GOT3 (cell line): ENCODE results near the gene ADNP.
"Not testable (repeated sequence)": the region's sequence is repeated elsewhere in the genome, so short reads cannot be mapped to it uniquely, and the experiment has no call there.

ENCODE experiments used
- DNase-seq: peaks from one replicate; lab custom pipeline; 2025; ENCODE audit warnings: mixed read lengths; lab: John Stamatoyannopoulos, UW

Gene ADNP

DNA sequence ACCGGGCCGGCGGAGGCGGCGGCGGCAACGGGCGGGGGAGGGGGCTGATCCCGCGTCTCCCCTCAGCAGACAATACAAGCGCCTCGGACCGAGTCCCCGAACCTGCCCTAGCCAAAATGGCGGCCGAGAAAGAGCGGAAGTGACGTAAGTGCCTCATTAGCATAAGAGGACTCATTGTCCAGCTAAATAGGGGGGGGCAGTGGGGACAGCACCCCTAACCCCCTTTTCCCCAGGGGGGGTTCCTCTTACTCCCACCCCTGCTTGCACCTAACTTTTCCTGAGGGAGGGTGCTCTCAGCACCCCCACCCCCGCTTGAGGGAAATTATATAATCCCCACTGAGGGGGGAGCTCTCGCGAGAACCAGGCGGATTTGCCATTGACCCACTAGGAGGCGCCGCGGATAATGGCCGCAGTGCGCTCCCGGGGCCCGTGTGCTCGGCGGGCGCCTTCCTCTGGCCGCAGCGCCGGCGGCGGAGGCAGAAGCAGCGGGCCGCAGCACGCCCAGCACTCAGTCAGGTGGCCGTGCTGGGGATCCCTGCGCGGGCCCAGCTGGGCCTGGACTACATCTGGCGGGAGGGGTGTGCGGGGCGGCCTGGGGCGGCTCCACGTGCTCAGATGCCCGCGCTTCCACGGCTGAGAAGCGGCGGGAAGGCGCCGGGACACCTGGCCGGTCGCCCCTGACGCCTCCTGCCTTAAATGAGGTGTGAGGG is at the start of gene ADNP:
TSS of gene ADNP (minus strand) at position 132 of the 710 bp plus-strand sequence. CDS start 27,441 bp downstream, outside the sequence.
- DNase-seq = peak; percentile 93

- DNase-seq = peak; percentile 61
Measured at GRCh38 chr20:50980071-50980681, 48.9 kb upstream of the ADNP start.

GRCh38 chr20:50978533-50978932 is 47.3 kb upstream of the ADNP start:
- DNase-seq = not testable (repeated sequence)

DNA sequence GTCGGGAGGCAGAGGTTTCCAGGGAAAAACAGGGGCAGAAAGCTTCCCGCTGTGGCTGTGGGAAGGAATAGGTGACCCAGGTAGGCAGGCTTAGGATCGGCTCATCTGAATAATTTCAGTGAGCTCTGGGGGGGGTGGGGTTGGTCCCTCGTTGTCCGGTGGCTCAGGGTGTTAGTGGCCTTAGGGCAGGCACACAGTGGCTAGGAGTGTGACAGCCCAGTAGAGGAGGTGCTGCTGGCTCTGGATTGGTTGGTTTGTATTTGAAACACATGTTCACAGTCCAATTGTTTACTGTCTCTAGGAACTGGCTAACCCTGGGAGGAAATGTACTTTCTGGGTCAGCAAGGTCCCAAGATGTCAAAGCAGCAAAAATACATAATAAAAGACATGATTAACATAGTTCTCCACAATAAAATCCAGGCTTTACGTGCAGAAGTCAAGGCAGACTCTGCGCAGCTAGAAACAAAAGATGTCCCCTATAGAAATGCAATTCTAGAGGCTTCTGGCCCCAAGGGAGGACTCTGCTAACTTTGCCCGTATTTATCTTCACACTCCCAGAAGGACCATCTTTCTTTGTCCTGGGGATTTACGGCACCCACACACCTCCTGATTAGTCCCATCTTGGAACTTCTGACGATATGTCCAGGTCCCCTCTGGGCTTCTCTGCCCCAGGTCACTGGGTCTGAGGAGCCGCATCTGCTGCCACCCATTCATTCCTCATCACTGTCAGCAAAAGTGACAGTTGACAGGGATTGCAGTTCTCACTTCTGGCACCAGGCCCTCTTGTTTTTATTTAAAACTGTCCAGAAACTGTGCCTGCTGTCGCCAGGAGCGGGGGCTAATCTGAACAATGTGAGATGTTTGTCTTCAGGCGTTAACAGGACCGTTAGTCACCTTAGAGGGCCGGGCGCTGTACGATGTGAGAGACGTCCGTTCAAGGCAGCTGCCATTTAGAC is 46.1 kb upstream of the ADNP start:
- DNase-seq = no peak

- no peak for DNase-seq
Measured at GRCh38 chr20:50975701-50976330, 44.6 kb upstream of the ADNP start.

DNA sequence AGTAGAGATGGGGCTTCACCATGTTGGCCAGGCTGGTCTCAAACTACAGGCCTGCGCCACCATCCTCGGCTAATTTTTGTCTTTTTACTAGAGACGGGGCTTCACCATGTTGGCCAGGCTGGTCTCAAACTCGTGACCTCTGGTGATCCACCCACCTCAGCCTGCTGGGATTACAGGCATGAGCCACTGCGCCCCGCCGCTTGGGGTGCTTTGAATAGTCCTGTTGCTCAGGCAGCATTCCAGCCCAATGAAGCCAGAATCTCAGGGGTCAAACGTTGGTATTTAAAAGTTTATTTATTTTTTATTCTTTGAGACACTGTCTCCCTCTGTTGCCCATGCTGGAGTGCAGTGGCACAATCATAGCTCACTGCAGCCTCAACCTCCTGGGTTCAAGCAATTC is 38.7 kb upstream of the ADNP start:
- DNase-seq = no peak

DNA sequence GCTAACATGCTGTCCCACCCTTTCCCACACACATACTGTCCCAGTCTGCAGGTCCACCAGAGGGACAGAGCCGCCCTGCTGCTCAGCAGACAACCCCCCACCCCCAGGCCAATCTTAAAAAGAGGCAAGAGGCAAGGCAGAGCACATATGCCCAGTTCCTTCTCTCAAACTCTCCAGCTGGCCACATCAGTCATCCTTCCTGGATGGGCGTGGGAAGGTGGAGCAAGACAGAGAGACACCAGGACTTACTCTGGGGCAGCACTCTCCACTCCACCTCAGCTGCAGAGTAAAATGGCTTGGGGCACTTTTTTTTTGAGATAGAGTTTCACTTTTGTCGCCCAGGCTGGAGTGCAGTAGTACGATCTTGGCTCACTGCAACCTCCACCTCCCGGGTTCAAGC is 38.2 kb upstream of the ADNP start:
- no peak for DNase-seq

DNA sequence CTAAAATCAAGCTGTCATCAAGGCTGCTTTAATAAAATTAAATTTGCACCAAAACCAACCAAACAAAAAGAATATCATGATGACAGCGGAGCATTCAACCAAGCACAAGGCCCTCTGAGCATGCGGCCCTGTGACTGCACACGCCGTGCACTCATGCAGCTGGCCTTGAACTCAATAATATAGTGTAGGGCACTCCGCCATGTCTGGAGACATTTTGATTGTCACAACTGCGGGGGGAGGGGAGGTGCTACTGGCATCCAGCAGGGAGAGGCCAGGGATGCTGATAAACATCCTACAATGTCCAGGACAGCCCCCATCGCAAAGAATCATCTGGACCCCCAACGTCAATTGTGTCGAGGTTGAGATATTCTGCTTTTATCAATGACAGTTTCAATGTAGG is 37.1 kb upstream of the ADNP start:
- DNase-seq = no peak

DNA sequence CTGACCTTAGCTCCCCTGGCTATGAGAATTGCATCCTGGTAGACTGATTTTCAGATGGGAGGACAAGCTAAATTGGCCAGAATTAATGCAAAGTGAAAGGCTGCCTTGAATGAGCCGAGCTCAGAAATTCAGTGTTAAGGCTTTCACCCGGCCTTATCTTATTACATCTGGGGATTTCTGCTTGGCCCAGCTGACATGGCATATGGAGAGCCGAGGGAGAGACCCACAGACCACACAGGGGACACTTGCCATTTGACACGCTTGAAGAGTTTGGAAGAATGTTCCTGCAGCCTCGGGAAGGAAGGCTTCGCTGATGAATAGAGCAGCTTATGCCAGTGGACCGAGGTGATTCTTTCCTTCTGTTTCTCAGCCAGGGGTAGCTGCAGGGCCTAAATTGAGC is 36.3 kb upstream of the ADNP start:
- no peak for DNase-seq

GRCh38 chr20:50959543-50960126 is 28.4 kb upstream of the ADNP start:
- DNase-seq = no peak

GRCh38 chr20:50958615-50959542 is 27.6 kb upstream of the ADNP start, which contains the start of gene MOCS3:
Gene MOCS3, plus strand, starts transcription at chr20:50958818. Its CDS starts 25 bp downstream, at chr20:50958843.
- peak; percentile 91 for DNase-seq

DNA sequence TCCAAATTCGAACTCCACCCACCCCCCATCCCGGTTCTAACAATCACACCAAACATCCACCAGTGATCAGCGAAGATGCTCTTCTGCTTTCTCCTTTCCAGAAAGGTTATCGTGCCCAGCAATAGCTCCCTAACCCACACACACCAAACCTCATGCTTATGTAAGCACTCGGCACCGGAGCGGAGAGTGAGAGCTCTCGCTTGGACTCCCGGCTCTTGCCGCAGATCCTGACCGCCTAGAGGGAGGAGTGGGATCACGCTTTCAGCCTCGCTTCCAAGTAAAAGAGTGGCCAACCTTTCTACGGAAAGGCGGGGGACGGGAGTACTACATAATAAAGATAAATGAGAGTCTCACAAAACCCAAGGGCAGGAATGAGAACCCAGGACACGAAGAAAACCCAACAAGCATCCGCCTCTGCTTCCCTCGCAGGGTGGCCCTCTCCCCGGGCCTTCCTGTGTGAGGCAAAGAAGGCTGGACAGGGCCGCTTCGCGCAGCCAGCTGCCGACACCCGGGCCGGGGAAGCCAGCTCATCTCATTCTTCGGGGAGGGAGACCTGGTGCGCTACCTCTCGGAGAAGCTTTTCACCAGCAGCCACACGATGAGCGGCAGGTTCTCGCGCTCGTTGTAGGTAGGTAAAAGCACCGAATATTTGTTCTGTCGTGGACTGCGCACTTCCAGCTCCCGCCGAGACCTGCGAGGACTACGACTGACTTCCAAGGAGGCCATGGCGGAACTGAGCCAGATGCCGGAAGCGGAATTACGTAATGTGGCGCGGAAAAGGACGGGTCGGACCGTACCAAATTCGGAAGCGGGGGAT is 26.8 kb upstream of the ADNP start, which contains the start of gene DPM1:
TSS of gene DPM1 (minus strand) at position 735 of the 817 bp plus-strand sequence. CDS start at position 726, 9 bp downstream.
- peak; percentile 91 for DNase-seq

- DNase-seq = no peak
Measured at GRCh38 chr20:50957276-50957675, 26.0 kb upstream of the ADNP start.

GRCh38 chr20:50953821-50954220 is 22.6 kb upstream of the ADNP start:
- no peak for DNase-seq

DNA sequence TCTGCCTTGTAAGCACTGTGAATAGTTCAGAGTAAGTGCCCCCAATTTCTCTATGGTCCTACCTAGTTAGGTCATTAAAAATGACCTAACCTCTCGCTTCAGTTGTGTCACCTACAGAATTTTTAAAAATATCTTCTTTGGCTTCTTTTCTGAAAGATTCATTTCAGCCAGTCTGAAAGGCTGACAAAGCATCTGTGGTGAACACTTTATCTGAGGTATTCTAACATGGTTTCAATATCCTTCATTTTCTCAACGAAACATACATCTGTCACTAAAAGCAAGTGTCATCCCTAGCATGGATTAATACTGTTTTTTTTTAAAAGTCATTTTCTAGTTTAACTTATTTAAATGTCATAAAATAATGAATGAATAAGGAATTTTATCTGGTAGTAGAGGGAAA is 22.0 kb upstream of the ADNP start:
- no peak for DNase-seq

DNA sequence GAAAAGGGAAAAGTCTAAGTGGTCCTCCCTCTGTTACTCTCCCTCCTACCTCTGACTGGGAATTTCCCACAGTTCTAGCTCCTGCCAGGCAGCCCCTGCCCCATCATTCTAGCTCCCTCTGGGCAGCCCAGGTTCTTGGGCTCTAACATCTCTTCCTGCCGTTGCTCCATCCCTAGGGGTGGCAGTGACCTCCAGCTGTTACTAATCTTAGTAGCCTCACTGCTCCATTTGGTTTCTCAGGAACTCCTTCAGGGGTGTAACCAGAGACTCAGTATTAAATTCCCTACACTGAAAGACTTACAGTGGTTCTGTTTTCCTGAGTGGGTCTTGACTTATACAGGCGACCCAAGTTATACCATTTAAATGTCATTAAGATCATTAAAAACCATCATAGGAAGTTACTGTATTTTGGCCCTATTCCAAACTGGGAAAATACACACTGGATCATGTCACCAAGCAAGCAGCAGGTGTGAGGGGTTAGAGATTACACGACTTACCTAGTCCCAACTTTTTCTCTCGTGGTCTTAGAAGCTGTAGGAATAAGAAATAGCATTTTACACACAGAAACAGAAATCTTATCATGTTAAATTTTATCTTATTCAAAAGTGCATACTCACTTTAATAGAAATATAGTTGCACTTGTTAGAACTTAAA is 17.0 kb upstream of the ADNP start:
- DNase-seq = no peak

GRCh38 chr20:50943069-50943468 is 11.8 kb upstream of the ADNP start:
- DNase-seq = no peak

- DNase-seq = no peak
Measured at GRCh38 chr20:50933589-50933988, 2.4 kb upstream of the ADNP start.

DNA sequence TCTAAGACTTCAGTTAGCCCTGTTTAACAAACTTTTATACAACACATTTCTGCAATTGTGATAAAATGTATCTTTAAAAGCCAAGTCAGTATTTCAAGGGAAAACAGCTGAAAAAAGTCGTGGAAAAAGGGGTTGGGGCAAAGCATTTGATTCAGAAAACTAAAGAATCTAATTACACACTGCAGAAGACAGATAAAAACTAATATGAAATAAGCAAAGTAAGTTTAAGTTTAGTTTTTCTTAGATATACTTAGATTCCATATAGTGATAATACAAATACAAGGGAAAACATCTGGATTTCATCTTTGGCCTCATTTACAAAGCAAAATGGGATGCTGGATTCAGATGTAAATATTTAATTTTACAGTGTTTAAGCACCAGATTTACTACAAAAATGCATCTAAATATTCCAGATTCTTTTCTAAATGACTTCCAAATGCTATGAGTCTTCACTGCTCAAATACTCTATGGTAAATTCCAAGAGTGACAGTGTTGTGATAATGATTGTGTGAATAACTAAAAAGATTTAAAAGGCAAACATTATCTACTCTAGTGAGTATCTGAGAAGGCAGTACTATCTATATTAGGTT is 1.5 kb upstream of the ADNP start:
- DNase-seq = no peak
